GM19463 (cell line): ENCODE measurements around the gene JPH4.
A peak's percentile ranks its signal among the peaks of the same experiment; 100 is the strongest.
"Not testable (repeated sequence)": the region's sequence is repeated elsewhere in the genome, so short reads cannot be mapped to it uniquely, and the experiment has no call there.

Experiments used
- ATAC-seq: cut with Tn5 transposase; IDR thresholded peaks from one replicate; pipeline ENCODE4 v1.9.1; 2021; ENCODE audit warnings: mild to moderate bottlenecking, moderate library complexity; ENCODE audit not compliant: unreplicated experiment

JPH4 gene

DNA sequence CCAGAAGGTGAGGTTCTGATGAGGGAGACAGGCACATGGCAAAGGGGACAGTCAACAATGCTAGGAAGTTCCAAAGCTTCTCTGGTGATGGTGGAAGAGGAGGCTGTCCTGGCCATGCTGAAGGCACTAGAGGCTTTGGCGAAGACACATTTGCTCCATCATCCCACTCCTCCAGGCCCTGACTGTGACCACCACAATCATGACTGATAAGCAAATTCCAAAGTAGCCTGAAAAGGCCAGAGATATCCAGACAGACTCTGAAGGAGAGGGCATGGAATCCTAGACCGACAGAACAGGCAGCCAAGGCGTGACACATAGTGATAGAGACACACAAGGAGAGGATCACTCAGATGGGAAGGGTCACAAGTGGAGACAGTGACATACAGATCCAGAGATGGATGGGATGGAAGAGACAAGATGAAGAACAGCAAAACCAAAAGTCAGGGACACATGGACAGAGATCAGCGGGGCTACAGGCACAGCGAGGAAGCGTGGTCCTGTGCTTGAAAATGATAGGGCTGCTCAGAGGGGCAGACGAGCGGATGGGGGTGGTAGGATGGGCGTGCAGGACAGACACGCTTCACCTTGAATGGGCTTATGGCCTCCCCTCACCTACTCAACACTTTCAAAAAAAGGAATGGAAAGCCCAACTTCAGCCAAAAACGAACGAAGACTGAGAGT is 28.3 kb downstream of the JPH4 start:
- ATAC-seq = no peak

DNA sequence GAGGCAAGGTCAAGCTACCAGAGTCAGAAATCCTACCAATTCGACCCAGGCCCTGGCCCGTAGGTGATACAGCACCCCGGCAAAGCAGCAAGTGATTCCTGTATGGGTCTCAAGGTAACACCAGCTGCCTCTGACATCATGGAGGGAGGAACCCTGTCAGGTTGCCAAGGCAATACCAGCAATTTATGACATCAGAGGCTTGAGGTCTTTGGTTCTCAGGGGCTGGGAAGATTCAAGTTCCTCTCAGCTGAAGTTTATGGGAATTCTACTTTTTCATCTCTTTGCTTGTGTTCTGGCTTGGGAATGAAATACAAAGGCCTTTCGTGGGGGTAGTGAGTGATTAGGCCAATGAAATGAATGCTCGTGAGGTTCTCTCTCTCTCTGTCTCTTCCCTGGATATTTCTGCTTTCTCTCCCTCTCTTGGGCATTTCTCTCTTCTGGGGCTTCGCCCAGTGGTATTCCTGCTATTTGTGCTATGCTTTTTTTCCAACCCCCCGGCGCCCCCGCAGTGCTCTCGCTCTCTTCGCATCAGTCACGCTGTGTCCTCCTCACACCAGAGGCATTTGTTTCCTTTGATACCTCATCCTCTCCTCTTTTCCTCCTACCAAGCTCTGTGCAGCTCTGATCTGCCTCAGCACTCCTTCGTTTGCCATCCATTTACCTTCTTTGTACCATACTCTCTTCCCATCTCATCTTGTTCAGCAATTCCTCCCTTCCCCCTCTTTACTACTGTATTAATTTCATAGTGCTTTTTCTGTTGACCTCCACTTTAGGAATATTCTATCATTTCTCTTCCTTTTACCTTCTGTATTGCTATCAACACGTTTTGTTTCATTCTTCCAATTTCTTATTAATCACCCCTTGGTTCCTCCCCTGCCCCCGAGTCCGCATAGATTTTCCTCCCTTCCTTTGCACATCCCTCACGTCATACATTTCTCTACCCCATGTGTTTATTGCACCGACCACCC is 30.0 kb downstream of the JPH4 start:
- no peak for ATAC-seq

DNA sequence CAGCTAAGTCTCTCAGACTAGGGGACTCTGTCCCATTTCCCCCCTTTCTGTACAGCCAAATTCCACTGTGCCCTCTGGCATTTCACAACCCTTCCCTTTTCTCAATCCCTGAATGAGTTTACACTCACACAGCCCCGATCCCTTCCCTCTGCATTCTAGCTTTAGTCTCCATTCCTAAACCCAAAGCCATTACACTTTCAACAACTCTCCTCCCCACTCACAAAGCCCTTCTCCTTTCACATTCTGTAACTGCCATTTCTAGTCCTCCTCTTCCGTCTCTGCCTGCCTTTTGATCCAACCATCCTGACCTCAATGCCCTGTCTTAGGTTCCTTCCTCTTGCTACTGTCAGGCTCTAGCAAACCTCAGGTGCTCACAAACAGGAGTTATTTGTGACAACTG is 30.7 kb downstream of the JPH4 start:
- no peak for ATAC-seq

DNA sequence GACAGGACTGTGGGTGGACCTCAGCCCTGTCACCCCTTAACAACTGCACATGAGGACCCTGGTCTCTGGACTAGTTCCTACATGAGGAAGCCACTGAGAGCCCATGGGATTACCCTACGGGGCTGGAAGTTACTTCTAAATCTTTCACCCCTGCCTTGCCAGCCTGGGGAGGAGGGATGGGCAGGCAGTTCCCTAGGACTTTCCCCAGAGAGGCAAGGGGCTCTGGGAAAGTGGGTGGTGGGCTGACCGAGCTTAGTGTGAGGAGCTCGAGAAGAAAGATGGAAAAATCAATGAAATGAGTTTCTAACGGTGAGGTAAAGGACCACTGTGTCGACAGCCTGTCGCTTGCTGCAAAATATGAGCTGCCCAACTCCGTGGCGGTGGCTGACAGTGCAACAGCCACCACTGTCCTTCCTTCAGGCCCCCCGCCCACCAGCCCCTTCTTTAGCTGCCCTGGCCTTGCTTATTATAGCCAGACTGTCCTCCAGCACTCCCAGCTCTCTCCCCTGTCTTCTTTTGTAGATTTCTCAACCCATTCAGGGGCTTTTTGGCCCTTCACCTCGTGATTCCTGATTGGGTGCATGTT is 32.0 kb downstream of the JPH4 start:
- no peak for ATAC-seq

DNA sequence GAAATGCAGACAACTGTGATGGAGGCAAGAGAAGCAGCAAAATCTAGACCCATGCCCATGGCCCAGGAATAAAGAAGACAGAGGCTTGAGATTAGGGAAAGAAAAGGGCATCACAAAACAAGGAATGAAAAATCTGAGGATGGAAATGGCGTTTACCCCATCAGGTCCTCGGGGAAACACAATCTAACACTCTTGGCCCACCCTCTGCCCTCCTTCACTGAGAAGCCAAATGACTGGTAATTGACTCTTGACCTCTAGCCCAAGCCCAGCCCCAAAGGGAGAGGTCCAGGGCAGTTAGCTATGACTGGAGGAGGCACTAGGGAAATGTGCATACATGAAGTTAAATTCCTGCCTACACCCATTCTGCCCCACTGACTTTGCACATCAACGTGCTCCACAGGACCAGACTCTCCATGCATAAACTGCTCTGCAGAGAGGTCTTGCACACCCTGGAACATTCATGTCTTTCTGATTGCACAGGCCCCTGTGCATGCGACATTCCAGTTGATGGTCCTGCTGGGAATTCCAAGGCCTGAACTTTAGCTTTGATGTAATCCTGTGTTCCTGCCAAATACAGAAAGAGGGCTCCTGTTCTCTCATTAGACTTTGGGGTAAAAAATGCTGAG is 32.7 kb downstream of the JPH4 start:
- ATAC-seq = no peak

DNA sequence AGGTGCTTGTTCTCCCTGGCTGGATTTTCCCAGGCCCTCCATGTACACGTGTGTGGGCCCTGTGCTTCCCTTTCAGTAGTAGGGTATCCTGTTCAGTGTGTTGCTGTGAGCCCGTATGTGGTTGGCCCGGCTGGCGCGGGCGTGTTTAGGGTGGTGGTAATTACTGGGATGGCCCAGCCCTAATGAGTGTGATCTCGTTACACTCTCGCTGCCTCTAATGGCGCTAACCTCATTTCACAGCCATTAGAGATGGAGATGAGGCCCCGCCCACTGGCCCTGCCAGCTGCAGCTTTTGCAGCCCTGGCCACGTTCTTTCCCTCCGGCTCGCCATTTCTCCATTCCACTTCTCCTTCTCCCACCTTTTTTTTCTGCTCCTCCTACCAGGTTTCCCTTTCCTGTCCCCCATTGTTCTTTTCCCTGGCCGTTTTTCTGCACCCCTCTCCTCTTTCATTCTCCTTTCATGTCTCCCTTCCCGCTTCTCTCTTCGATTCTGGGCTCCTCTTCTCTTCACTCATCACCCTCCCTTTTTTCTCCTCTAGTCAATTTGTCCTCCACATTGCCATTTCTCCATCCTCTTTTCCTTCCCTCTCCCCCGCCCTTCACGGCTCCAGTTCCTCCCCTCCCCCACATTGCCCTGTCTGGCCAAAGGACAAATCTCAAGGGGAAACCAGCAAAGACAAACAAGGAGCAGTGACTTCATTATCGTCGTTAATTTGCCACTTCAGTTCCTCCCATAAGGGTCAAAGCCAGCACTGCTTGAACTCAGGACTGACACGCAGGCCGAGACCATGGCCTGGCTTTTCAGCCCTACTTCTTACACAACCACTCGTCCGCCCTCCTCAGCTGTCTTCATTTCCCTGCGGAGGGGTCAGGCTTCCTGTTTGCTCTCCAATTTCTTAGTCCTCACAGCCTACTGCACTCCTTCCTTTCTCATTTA is 33.8 kb downstream of the JPH4 start:
- no peak for ATAC-seq

DNA sequence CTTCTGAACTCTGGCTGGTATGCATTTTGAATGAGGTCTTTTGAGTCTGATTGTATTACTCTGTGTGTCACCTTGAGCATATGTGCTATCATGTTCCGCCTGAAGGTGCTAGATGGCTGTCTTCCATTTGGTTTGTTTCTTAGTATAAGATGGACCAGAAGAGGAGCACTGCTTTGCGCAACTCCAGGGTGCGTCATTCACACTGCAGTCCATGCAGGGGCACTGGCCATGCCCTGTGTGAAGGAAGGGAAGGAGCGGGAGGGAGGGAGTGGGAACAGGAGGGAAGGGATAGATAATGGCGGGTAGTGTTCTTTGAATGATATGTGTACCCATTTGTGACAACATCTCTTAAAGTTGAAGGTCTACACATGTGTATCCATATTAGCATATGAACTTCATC is 35.2 kb downstream of the JPH4 start:
- ATAC-seq = no peak

DNA sequence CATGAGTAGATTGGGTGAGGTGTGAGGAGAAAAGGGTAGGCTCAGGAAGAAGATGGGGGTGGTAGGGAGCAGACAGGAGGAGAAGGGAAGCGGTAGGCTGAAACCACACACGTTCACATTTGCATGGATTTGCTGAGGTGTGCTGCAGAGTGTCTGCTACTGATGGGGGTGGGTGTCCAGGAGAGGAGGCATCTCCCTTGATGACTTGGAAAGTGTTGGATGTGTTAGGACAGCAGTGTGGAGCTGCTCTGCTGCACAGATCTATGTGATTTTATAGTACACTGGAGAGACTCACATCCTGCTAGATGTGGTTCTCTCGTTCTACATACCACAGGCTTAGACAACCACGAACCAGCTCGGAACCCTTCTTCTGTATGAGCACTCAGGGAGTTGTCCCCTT is 36.3 kb downstream of the JPH4 start:
- no peak for ATAC-seq

DNA sequence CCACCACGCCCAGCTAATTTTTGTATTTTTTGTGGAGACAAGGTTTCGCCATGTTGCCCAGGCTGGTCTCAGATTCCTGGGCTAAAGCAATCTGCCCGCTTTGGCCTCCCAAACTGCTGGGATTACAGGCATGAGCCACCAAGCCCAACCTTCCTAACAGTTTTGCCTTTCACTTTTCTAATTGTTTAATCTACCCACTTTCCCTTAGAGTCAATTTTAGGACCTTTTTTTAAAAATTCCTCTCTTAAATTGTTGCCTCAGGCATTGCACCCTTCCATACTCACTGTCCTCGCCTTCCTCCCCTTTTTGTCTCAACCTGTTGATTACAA is 38.5 kb downstream of the JPH4 start:
- no peak for ATAC-seq

DNA sequence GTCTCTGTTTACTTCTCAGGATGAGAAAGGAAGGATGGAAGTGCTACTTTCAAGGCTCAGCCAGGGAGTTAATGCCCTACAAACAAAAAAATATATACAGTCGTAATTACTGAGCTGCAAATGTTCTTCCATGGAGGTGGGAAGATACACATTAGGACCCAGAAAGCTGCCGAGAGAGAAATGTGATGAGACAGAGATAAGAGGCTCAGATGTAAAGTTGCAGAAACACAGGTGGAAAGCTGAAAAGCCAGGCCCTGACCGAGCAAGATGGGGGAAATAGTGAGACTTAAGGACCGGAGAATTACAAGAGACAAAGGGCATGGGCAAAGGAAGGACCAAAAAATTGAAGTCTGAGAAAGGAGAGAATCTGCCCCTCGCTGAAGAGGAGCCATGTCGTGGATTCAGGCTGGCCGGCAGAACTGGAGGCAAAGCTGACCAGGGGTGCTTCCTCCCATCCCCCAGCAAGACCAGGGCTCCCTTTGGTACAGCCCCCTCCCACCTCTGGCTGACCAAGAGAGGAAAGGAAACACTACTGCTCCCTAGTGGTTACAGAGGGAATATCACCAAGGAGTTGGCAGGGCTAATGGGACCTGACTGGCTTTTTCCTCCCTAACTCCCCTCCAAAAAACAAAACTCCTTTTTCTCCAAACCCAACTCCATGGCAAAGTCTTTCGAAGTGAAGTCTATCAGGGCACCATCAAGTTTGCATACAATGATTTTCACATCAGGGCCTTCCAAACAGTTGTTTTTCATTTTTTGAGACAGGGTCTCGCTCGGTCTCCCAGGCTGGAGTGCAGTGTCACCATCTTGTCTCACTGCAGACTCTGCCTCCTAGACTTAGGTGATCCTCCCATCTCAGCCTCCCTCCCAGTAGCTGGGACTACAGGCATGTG is 39.1 kb downstream of the JPH4 start:
- ATAC-seq = peak; percentile 57

DNA sequence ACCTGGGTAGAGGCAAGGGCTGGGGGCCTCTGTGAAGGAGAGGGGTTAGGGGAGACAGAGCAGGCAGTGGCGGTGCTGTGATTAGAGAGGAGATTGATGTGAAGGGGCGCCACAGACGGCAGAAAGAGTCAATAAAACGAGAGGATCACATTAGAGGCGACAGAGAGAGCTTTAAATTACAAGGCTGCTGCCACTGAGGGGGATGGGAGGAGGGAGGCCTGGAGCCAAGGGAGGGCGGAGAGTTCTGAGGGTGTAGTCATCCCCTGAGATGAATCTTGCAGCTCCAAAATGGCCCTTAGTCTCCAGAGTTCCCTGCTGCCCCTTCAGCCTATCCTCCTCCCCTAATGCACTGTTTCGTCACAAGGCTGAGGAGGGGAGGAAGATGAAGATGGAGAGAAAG is 39.8 kb downstream of the JPH4 start:
- no peak for ATAC-seq

DNA sequence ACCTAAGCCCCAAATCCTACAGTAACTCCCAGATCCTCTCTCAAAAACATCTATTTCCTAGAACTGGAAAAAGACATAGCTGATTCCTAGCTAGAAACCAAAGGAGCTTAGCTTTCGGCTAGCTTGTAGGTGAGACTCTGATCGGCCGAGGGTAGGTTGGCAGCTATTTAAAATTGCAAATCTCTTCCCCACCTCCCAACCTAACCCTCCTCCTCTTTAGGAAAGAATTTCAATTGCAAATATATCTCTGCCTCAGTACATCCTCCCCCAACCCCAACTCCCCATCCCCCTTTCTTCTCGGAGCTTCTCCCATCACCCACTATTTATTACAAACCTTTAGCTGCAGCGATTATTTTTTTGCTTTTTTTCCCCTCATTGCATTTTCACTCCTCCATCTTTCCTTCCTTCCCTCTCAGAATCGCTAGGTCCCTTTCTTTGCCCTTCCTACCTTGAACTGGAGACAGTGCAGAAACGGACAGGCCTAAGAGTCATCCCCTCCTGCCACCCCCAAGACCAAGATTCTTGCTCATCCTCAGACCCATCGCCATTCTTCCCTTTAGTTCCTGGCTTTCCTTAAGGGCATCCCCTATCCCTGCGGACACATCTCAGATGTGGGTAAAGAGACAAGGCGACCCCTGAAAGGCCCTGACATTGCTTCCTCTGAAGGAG is 40.4 kb downstream of the JPH4 start:
- ATAC-seq = no peak

DNA sequence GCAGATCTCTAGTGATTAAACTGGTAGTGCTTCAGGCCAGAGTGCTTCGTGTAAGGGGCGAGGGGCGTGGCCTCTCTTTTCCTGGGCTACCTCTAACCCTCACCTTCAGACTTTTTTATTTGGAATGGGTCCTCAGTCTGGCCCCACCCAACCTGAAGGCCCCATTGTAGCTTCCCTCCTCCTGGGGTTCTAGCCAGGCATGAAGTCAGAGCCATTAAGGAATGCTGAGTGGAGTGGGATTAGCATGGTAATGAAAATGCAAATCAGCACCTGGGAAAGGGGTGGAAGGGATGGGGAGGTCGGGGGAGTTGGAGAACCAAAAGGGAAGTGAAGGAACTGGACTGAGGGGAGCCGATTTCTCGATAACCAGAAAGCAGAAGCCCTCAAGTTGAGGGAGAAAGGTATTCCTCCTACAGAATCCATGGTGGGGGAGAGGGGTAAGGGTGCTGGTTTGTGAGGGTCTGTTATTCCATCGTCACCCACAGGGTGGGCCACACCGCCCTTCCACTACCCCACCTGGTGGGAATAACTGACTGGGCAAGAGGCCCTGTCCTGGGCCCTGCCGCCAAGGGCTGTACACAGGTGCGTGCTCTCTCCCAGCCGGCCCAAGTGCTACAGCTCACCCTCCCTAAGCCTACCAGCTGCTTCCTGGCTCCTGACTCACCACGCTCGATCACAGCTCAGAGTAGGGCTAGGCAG is 41.1 kb downstream of the JPH4 start:
- ATAC-seq = no peak

DNA sequence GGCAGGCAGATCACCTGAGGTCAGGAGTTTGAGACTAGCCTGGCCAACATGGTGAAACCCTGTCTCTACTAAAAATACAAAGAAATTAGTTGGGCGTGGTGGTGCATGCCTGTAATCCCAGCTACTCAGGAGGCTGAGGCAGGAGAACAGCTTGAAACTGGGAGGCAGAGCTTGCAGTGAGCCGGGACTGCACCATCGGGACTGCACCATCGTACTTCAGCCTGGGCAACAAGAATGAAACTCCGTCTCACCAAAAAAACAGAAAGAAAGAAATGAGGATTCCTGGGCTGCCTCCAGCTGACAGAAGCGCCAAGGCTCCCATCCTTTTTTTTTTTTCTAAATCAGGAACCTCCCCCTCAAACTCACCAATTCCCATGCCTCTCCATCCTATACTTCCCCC is 41.7 kb downstream of the JPH4 start:
- ATAC-seq = not testable (repeated sequence)

DNA sequence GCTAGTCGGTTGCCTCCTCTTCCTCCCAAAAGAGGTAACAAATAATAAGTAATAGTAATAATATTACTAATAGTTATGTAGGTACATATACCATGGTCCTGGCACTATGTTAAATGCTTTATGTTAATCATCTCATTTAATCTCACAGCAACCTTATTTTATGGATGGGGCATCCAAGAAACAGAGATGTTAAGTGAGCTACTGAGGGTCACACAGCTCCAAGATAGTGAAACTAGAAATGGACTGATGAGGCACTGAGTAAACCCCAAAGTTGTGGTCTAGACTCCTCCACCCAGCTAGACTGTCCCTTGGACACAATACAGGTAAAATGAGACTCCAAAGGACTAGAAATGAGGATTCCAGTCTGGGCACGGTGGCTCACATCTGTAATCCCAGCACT is 42.1 kb downstream of the JPH4 start:
- no peak for ATAC-seq

DNA sequence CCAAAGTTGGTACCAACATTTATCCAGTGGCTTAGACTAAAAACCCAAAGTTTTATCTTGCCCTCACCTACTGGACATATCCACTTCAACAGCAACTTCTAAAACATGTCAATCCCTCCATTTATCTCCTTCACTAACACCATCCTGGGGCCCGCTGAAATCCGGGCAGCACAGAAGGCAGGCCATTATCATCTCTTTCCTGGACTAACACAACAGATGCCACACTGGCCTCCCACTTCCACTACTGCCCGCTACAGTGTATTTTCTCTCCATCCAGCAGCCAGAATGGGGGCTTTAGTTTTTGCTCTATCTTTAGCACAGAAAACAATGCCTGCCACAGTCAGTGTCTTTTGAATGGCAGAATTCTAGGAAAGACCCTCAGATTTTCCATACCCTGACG is 42.6 kb downstream of the JPH4 start:
- ATAC-seq = no peak

DNA sequence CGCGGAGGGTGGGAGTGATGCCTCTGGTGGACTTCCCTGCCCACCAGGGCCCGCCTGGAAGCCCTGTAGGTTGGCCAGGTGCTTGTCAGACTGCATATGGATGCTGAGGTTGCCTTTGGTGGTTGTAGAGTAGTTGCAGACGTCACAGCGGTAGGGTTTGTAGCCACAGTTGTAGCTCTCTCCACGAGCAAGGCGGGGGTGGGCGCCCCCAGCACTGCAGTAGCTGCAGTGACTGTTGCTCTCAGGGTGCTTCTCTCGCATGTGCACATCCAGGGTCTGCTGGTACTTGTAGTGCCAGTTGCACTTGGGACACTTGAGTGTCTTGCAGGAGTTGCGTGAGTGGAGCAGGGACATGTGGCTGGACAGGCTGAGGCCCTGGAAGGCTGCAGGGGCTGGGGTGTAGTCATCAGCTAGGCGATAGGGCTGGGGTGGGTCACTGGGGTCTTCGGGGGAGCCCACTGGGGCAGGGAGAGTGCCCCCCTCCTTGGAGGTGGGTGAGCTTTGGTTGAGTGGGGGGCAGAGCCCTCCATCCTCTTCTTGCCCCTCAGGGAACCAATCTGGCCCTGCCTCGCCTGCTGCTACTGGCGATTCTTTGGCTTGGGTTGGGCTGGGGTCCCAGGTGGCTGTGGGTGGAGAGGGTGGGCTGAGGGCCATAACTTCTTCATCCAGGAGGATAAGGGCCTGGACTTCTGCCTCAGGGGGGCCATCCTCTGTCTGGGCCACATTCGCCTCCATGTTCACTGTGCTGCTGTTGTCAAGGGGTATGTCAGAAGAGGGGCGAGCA is 44.7 kb downstream of the JPH4 start:
- no peak for ATAC-seq

DNA sequence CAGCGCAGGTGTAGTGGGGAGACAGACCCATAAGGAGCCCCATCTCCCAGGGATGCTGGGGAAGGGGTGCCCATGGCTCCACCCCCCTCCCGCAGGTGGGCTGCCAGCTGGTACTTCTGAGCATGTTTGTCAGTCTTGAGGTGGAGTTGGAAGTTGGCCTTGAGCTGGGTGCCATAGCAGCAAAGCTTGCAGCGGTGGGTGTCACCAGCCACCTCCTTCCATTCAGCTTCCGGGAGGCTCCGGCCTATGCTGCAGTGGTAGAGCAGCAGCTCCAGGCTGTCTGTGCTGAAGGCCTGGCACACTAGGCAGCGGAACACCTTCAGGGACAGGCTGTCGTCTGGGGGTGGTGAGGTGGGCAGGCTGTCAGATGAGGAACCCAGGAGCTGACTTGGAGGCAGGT is 45.9 kb downstream of the JPH4 start:
- ATAC-seq = no peak
